NB4 (cell line): ENCODE results near the gene FAM83D.

ENCODE experiments used
- MYC ChIP-seq: IDR thresholded peaks from 2 replicates; pipeline ENCODE4 v1.6.1; 2011; ENCODE audit warnings: low read depth, low read length
- POLR2A ChIP-seq: IDR thresholded peaks from 2 replicates; pipeline ENCODE4 v1.6.1; 2011; ENCODE audit warnings: mild to moderate bottlenecking; ENCODE audit not compliant: insufficient read length; ENCODE audit errors: extremely low read depth
- TF ChIP-seq, protein P1 (sequence below): IDR thresholded peaks from one replicate; pipeline ENCODE4 v1.5.1; 2012; ENCODE audit warnings: low read depth, low read length
- TF ChIP-seq, protein P2 (sequence below): IDR thresholded peaks from 2 replicates; pipeline ENCODE4 v1.6.1; 2011; ENCODE audit warnings: low read depth, low read length

DNA sequence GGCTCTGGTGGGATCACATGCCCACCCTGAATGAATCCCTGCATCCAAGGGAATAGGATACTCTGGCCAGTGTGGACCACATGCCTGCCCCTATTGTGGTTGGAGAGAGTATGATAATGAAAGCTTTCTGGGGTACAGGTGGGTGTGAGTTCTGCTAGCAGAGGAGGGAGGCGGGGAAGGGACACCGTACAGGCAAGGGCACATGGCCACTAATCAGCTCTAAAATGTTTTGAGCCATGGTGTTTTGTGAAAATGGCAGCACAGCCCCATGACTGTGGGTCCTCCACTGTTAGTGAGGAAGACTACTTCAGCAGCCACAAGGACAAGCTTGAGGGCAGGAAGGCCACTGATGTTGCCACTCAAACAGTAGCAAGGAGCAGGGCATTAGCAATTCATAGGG lies 24.0 kb downstream of the FAM83D start:
- TF ChIP-seq, protein P1, sequence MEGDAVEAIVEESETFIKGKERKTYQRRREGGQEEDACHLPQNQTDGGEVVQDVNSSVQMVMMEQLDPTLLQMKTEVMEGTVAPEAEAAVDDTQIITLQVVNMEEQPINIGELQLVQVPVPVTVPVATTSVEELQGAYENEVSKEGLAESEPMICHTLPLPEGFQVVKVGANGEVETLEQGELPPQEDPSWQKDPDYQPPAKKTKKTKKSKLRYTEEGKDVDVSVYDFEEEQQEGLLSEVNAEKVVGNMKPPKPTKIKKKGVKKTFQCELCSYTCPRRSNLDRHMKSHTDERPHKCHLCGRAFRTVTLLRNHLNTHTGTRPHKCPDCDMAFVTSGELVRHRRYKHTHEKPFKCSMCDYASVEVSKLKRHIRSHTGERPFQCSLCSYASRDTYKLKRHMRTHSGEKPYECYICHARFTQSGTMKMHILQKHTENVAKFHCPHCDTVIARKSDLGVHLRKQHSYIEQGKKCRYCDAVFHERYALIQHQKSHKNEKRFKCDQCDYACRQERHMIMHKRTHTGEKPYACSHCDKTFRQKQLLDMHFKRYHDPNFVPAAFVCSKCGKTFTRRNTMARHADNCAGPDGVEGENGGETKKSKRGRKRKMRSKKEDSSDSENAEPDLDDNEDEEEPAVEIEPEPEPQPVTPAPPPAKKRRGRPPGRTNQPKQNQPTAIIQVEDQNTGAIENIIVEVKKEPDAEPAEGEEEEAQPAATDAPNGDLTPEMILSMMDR: no peak
- TF ChIP-seq POLR2A: no peak
- TF ChIP-seq, protein P2, sequence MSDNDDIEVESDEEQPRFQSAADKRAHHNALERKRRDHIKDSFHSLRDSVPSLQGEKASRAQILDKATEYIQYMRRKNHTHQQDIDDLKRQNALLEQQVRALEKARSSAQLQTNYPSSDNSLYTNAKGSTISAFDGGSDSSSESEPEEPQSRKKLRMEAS: no peak
- TF ChIP-seq MYC: no peak
